GM12878 (cell line): Measurements from ENCODE around the gene ASGR2. TPM values are rescaled to one million over a fixed set of nuclear protein-coding genes. Genes with fewer than 3 reads are reported as not detected.

ENCODE experiments used
- ATAC-seq: fragments of 200-7000 bp; cut with Tn5 transposase; 3 replicates; pipeline ENCODE4 v1.9.1; 2020; ENCODE audit warnings: mild to moderate bottlenecking, moderate library complexity
- BruUV-seq: library from RNA; stranded (reverse); fragments of 400-500 nt; replicated peaks from 2 replicates; lab custom pipeline; 2021; lab: Mats Ljungman, UMichigan
- CTCF ChIA-PET: fragments of 300-600 bp; sonication (Branson Sonifier 250); formaldehyde crosslinking; extraction: SDS; loops from one replicate; lab custom pipeline; 2021; ENCODE audit warnings: inconsistent platforms; lab: Yijun Ruan, JAX
- POLR2A ChIA-PET: fragments of 350-600 bp; formaldehyde crosslinking; extraction: SDS; loops from one replicate; lab custom pipeline; 2021; ENCODE audit warnings: inconsistent platforms; lab: Charles Lee
- RAD21 ChIA-PET: fragments of 300-600 bp; sonication (Branson Sonifier 250); formaldehyde crosslinking; loops from one replicate; lab custom pipeline; 2023; ENCODE audit warnings: antibody characterized with exemption; ENCODE audit not compliant: unreplicated experiment; lab: Charles Lee
- SMC1A ChIA-PET: fragments of 300-600 bp; sonication (Branson Sonifier 250); formaldehyde crosslinking; loops from one replicate; lab custom pipeline; 2023; ENCODE audit not compliant: unreplicated experiment, uncharacterized antibody; lab: Charles Lee
- DNase-seq: peaks from one replicate; pipeline ENCODE4 v3.0.0-alpha.2; 2011; ENCODE audit warnings: low read depth, low spot score
- FAIRE-seq: peaks from 3 replicates; lab custom pipeline; 2011; peaks lifted over from hg19 to GRCh38; lab: Jason Lieb, UNC
- H2AFZ ChIP-seq: 2 replicates; pipeline ENCODE4 v1.6.0; 2011; ENCODE audit warnings: low read depth, low read length, control low read depth; ENCODE audit not compliant: control insufficient read depth
- H3K27ac ChIP-seq: 2 replicates; pipeline ENCODE4 v1.5.1; 2011; ENCODE audit warnings: control low read depth; ENCODE audit not compliant: control insufficient read depth, insufficient read depth
- H3K27me3 ChIP-seq, 2 experiments: replicated peaks in 1 of 2; 2 replicates each; pipeline versions ENCODE4 v1.6.0 to v1.6.1; 2011; ENCODE audit warnings: low read length in 1 of 2; ENCODE audit not compliant: control insufficient read depth in 2 of 2, insufficient read depth in 2 of 2
- H3K36me3 ChIP-seq, 2 experiments: 2 replicates each; pipeline ENCODE4 v1.5.1; 2011; ENCODE audit warnings: low read length in 1 of 2; ENCODE audit not compliant: control insufficient read depth in 2 of 2, insufficient read depth in 2 of 2
- H3K4me1 ChIP-seq: 2 replicates; pipeline ENCODE4 v1.6.1; 2011; ENCODE audit warnings: mild to moderate bottlenecking, low read length, moderate library complexity, mixed read lengths; ENCODE audit not compliant: control insufficient read depth, insufficient read depth
- H3K4me2 ChIP-seq: 2 replicates; pipeline ENCODE4 v1.6.0; 2011; ENCODE audit warnings: control low read depth; ENCODE audit not compliant: control insufficient read depth, insufficient read depth
- H3K4me3 ChIP-seq: fragments of 200-600 bp; sonication (generic); 2 replicates; pipeline ENCODE4 v1.5.1; 2016
- H3K79me2 ChIP-seq: 2 replicates; pipeline ENCODE4 v1.6.0; 2011; ENCODE audit warnings: low read length; ENCODE audit not compliant: control insufficient read depth, insufficient read depth
- H3K9ac ChIP-seq: 2 replicates; pipeline ENCODE4 v1.8.0; 2011; ENCODE audit warnings: low read length, control low read depth, mixed read lengths; ENCODE audit not compliant: control insufficient read depth, insufficient read depth
- H3K9me3 ChIP-seq: replicated peaks from 3 replicates; pipeline ENCODE4 v1.5.1; 2011; ENCODE audit warnings: mild to moderate bottlenecking, low read length; ENCODE audit not compliant: control insufficient read depth, insufficient read depth
- H4K20me1 ChIP-seq: 2 replicates; pipeline ENCODE4 v1.6.0; 2011; ENCODE audit not compliant: control insufficient read depth, insufficient read depth
- CTCF ChIP-seq, 3 experiments: IDR thresholded peaks in 2 of 3; conservative IDR thresholded peaks in 1 of 3; 2 replicates each; pipeline ENCODE4 v1.5.1; 2011; ENCODE audit warnings: low read depth in 3 of 3, low read length in 3 of 3, mild to moderate bottlenecking in 3 of 3, control low read depth in 2 of 3, moderate library complexity in 2 of 3, inconsistent platforms in 1 of 3, mixed read lengths in 1 of 3; ENCODE audit not compliant: control insufficient read depth in 2 of 3, insufficient read depth in 1 of 3; ENCODE audit errors: extremely low read depth in 1 of 3
- E2F4 ChIP-seq: IDR thresholded peaks from 2 replicates; pipeline ENCODE4 v1.6.1; 2012; ENCODE audit warnings: low read depth, low read length, improper control_type of control experiment
- EED ChIP-seq: sonication (generic); IDR thresholded peaks from 2 replicates; pipeline ENCODE4 v1.6.1; 2016; ENCODE audit warnings: antibody characterized with exemption, low read depth
- FOXM1 ChIP-seq: IDR thresholded peaks from 2 replicates; pipeline ENCODE4 v1.6.1; 2012; ENCODE audit warnings: low read depth, mild to moderate bottlenecking, inconsistent platforms, low read length, moderate library complexity
- MTA2 ChIP-seq: fragments of 450-650 bp; IDR thresholded peaks from 2 replicates; pipeline ENCODE4 v1.6.1; 2016; ENCODE audit warnings: low read depth, mild to moderate bottlenecking, moderate library complexity
- NFIC ChIP-seq: IDR thresholded peaks from 2 replicates; pipeline ENCODE4 v1.6.1; 2012; ENCODE audit warnings: low read depth, mild to moderate bottlenecking, inconsistent platforms, low read length, moderate library complexity
- NRF1 ChIP-seq: conservative IDR thresholded peaks from 2 replicates; pipeline ENCODE4 v1.6.1; 2011; ENCODE audit warnings: mild to moderate bottlenecking, low read depth, low read length, improper control_type of control experiment
- PAX5 ChIP-seq: IDR thresholded peaks from 2 replicates; pipeline ENCODE4 v1.6.1; 2011; ENCODE audit warnings: low read depth, low read length, borderline replicate concordance
- PML ChIP-seq: IDR thresholded peaks from 2 replicates; pipeline ENCODE4 v1.6.1; 2012; ENCODE audit warnings: low read length, inconsistent platforms
- ZNF622 ChIP-seq: fragments of 450-650 bp; IDR thresholded peaks from 2 replicates; pipeline ENCODE4 v1.6.1; 2017; ENCODE audit warnings: mild to moderate bottlenecking, inconsistent platforms
- WGBS: methylation state at CpG from one replicate; pipeline ENCODE4 v1.1.6; 2016; ENCODE audit warnings: low lambda C conversion rate; ENCODE audit not compliant: insufficient replicate concordance, insufficient coverage; ENCODE audit errors: missing lambda C conversion rate; 5-methylcytosine and 5-hydroxymethylcytosine counted together
- in situ Hi-C: fragments of 300-500 bp; cut with MboI; formaldehyde crosslinking; loops from 9 replicates; pipeline ENCODE4 v1.14.3; 2018; ENCODE audit warnings: mixed read lengths
- intact Hi-C: fragments of 100-400 bp; cut with micrococcal nuclease; formaldehyde crosslinking; loops from one replicate; pipeline ENCODE4 v1.14.2; 2022; ENCODE audit not compliant: unreplicated experiment
- polyA plus RNA-seq, 11 experiments: library from polyadenylated mRNA; depleted of rRNA in 4 of 11; unstranded in 6 of 11; stranded (reverse) in 5 of 11; fragments of >200 nt; fragmentation: Nextera tagmentation in 4 of 11; fragmentation: Illumina TruSeq in 1 of 11; extraction: Ambion mirVana in 4 of 11; extraction: Trizol in 1 of 11; gene quantifications; 1 replicate in 1 of 11; 2 replicates in 10 of 11; pipeline versions ENCODE4 v1.2.1 to v1.2.3, GENCODE V29; 2011 to 2016; ENCODE audit warnings: inconsistent platforms in 2 of 11, missing spikeins in 2 of 11, low read depth in 1 of 11
- total RNA-seq, 4 experiments: library from RNA; depleted of rRNA in 3 of 4; stranded (reverse); fragments of >200 nt in 3 of 4; fragmentation: Illumina TruSeq in 1 of 4; extraction: Trizol in 1 of 4; gene quantifications; 2 replicates each; pipeline versions ENCODE4 v1.2.1 to v1.2.3, GENCODE V29; 2013 to 2021
- TF ChIP-seq, protein P1 (sequence below): IDR thresholded peaks from 2 replicates; pipeline ENCODE4 v1.6.1; 2011; ENCODE audit warnings: borderline replicate concordance, low read depth, mild to moderate bottlenecking, moderate library complexity, low read length; ENCODE audit not compliant: insufficient read depth, poor library complexity, severe bottlenecking

The ASGR2 gene
- total and polyA plus RNA-seq, 10 of the 15 experiments (the other 5 are each of a cell fraction or from before 2014, with no cell fraction given) = not detected

DNA sequence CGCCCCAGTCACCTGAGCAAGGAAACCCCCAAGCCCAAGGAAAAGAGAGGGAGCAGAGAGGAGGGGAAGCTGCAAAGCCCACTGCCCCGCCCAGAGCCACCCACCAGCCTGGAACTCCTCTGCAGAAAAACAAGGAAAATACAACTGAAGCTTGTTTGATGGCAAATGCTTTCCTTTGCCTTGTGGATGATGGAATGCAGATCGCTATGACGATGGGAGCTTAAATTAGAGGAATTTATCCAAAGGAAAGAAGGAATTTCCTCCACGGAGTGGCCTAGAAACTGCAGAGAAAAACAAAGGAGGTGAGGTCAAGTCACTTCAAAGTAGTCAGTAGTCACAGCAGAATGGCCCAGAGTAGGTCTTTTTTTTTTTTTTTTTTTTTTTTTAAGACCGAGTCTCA lies 31.5 kb upstream of the ASGR2 start:
- Histone ChIP-seq H3K27me3 (peaks cover 0 to 2% of the 10 kb centered on the region in 2 experiments; a peak in 2 of 4 replicates), H3K36me3 (no peaks in the 10 kb centered on the region), H3K4me2 (no peak overlapping the region), H3K27ac (no peak overlapping the region), H3K9me3 (no peaks in the 10 kb centered on the region), H3K79me2 (no peaks in the 10 kb centered on the region), H3K4me1 (no peaks in the 10 kb centered on the region), H4K20me1 (no peaks in the 10 kb centered on the region), H3K4me3 (no peak overlapping the region), H3K9ac (no peak overlapping the region), H2AFZ (no peak overlapping the region)
- FAIRE-seq (no peak), DNase-seq (no peak), ATAC-seq (no peak)
- ChIA-PET POLR2A (interaction anchor here (0.7 kb wide), 1 partner anchor 58 kb away, joined by 6 read pairs; no protein-coding TSS in a partner anchor), SMC1A (interaction anchor here (1.0 kb wide), 1 partner anchor 31 kb away, joined by 3 read pairs; no protein-coding TSS in a partner anchor), CTCF (interaction anchor here (1.3 to 1.9 kb wide), 2 partner anchors 9 to 31 kb away, joined by 3 to 7 read pairs; no protein-coding TSS in a partner anchor), RAD21 (interaction anchor here (1.0 kb wide), 1 partner anchor 87 kb away, joined by 3 read pairs; no protein-coding TSS in a partner anchor)
- 29% methylated on average over 5 of the region's 6 CpGs for WGBS
- intact Hi-C loops = no loop called here
- in situ Hi-C loops = no loop called here
- TF ChIP-seq CTCF (IDR thresholded peaks at IDR 0.05 in 2 of 3, conservative IDR thresholded peaks at IDR 0.05 in 1 of 3; ENCODE audit: control insufficient read depth in 2 of 3, extremely low read depth in 1 of 3, insufficient read depth in 1 of 3, low read depth in 3 of 3, low read length in 3 of 3) = no peak
- no peak for TF ChIP-seq NRF1
- TF ChIP-seq, protein P1, sequence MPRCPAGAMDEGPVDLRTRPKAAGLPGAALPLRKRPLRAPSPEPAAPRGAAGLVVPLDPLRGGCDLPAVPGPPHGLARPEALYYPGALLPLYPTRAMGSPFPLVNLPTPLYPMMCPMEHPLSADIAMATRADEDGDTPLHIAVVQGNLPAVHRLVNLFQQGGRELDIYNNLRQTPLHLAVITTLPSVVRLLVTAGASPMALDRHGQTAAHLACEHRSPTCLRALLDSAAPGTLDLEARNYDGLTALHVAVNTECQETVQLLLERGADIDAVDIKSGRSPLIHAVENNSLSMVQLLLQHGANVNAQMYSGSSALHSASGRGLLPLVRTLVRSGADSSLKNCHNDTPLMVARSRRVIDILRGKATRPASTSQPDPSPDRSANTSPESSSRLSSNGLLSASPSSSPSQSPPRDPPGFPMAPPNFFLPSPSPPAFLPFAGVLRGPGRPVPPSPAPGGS = no peak
- TF ChIP-seq MTA2 = no peak
- TF ChIP-seq ZNF622 = no peak
- TF ChIP-seq PML = no peak
- no peak for TF ChIP-seq NFIC
- TF ChIP-seq EED = no peak
- TF ChIP-seq E2F4 = no peak
- TF ChIP-seq PAX5 = no peak
- no peak for TF ChIP-seq FOXM1
- BruUV-seq = no TSS peak
